Loucy (cell line): ENCODE measurements around the gene CCDC92.

ENCODE experiments used
- H2AFZ ChIP-seq: fragments of 200-600 bp; sonication (generic); 2 replicates; pipeline ENCODE4 v1.6.0; 2016; ENCODE audit warnings: antibody characterized with exemption, mild to moderate bottlenecking, low read length, moderate library complexity
- H3F3A ChIP-seq: fragments of 200-600 bp; 2 replicates; pipeline ENCODE4 v1.6.0; 2016; ENCODE audit warnings: antibody characterized with exemption, low read depth, mild to moderate bottlenecking
- H3K27me3 ChIP-seq: fragments of 200-600 bp; sonication (generic); 2 replicates; pipeline ENCODE4 v1.6.1; 2014; ENCODE audit warnings: low read length, mild to moderate bottlenecking; ENCODE audit not compliant: insufficient read depth, poor library complexity, severe bottlenecking
- H3K36me3 ChIP-seq: fragments of 200-600 bp; sonication (generic); 2 replicates; pipeline ENCODE4 v1.6.1; 2016; ENCODE audit warnings: low read length; ENCODE audit not compliant: insufficient read depth
- H3K4me1 ChIP-seq: fragments of 200-600 bp; sonication (generic); 2 replicates; pipeline ENCODE4 v1.5.1; 2014; ENCODE audit warnings: low read length, mild to moderate bottlenecking; ENCODE audit not compliant: insufficient read depth, poor library complexity, severe bottlenecking
- H3K4me2 ChIP-seq: fragments of 200-600 bp; sonication (generic); 2 replicates; pipeline ENCODE4 v1.6.0; 2014; ENCODE audit warnings: antibody characterized with exemption, low read length, low read depth, mild to moderate bottlenecking; ENCODE audit not compliant: poor library complexity, severe bottlenecking
- H3K4me3 ChIP-seq: fragments of 200-600 bp; sonication (generic); 2 replicates; pipeline ENCODE4 v1.5.1; 2014; ENCODE audit warnings: low read length, mild to moderate bottlenecking, mixed read lengths; ENCODE audit not compliant: poor library complexity, severe bottlenecking
- H3K79me2 ChIP-seq: fragments of 200-600 bp; sonication (generic); 2 replicates; pipeline ENCODE4 v1.6.1; 2014; ENCODE audit warnings: low read length; ENCODE audit not compliant: insufficient read depth
- H3K9ac ChIP-seq: fragments of 200-600 bp; sonication (generic); 2 replicates; pipeline ENCODE4 v1.6.0; 2014; ENCODE audit warnings: mild to moderate bottlenecking, low read depth, low read length, moderate library complexity; ENCODE audit not compliant: poor library complexity, severe bottlenecking
- H3K9me2 ChIP-seq: fragments of 200-600 bp; sonication (generic); replicated peaks from 2 replicates; pipeline ENCODE4 v1.6.1; 2016; ENCODE audit warnings: low read depth, low read length, mixed read lengths
- H3K9me3 ChIP-seq: fragments of 200-600 bp; sonication (generic); 2 replicates; pipeline ENCODE4 v1.6.1; 2014; ENCODE audit warnings: mild to moderate bottlenecking, antibody characterized with exemption, low read length, low read depth; ENCODE audit not compliant: insufficient read depth
- H4K20me1 ChIP-seq: fragments of 200-600 bp; sonication (generic); 2 replicates; pipeline ENCODE4 v1.6.0; 2014; ENCODE audit warnings: antibody characterized with exemption, low read length, mild to moderate bottlenecking; ENCODE audit not compliant: insufficient read depth, poor library complexity, severe bottlenecking
- EZH2phosphoT487 ChIP-seq: fragments of 200-600 bp; IDR thresholded peaks from 2 replicates; pipeline ENCODE4 v1.6.1; 2018; ENCODE audit warnings: antibody characterized with exemption, mild to moderate bottlenecking, moderate library complexity, borderline replicate concordance
- TF ChIP-seq, protein P1 (sequence below): fragments of 200-600 bp; sonication (generic); conservative IDR thresholded peaks from 2 replicates; pipeline ENCODE4 v1.5.1; 2014; ENCODE audit warnings: mild to moderate bottlenecking, antibody characterized with exemption, low read length

The CCDC92 gene

DNA sequence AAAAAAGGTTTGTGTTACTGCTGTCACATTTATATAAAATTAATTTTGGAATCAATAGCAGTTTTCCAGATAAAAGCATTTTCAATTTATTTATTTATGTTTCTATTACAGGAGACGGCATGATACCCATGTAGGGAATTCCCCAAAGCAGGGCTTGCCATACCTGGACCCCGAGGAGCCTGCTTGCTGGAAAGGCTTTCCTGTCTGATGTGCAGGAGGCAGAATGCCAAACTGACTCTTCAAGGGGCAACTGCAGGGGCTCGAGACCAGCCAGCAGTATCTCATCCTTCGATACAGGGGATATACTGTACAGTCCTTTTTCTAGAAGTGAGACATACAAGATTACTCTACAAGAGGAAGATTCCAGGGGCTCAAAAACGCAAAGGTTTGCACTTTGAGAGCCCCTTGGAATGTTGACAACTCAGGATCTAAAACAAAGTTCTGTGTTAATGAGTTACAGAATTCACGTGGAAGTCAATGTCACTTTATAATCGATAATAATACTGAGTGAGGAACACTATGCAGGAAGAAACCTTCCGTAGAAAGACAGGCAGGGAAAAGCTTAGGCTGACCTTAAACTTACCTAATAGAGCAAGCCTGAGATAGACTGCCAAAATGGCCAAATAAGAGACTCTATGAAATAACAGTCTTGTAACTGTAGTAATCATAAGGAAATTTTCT is 38.9 kb upstream of the CCDC92 start:
- Histone ChIP-seq H3K79me2 (no peaks in the 10 kb centered on the region), H3K9ac (no peak overlapping the region), H3F3A (no peaks in the 10 kb centered on the region), H3K27me3 (no peaks in the 10 kb centered on the region), H3K9me3 (no peaks in the 10 kb centered on the region), H2AFZ (no peak overlapping the region), H3K9me2 (no peaks in the 10 kb centered on the region), H3K36me3 (peaks cover 51% of the 10 kb centered on the region), H3K4me1 (no peaks in the 10 kb centered on the region), H4K20me1 (peaks cover 3% of the 10 kb centered on the region), H3K4me2 (no peak overlapping the region), H3K4me3 (no peak overlapping the region)
- TF ChIP-seq, protein P1, sequence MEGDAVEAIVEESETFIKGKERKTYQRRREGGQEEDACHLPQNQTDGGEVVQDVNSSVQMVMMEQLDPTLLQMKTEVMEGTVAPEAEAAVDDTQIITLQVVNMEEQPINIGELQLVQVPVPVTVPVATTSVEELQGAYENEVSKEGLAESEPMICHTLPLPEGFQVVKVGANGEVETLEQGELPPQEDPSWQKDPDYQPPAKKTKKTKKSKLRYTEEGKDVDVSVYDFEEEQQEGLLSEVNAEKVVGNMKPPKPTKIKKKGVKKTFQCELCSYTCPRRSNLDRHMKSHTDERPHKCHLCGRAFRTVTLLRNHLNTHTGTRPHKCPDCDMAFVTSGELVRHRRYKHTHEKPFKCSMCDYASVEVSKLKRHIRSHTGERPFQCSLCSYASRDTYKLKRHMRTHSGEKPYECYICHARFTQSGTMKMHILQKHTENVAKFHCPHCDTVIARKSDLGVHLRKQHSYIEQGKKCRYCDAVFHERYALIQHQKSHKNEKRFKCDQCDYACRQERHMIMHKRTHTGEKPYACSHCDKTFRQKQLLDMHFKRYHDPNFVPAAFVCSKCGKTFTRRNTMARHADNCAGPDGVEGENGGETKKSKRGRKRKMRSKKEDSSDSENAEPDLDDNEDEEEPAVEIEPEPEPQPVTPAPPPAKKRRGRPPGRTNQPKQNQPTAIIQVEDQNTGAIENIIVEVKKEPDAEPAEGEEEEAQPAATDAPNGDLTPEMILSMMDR: no peak
- no peak for TF ChIP-seq EZH2phosphoT487

GRCh38 chr12:124010687-124011086 is 38.1 kb upstream of the CCDC92 start:
- Histone ChIP-seq H3K9me3 (no peaks in the 10 kb centered on the region), H2AFZ (no peak overlapping the region), H3K27me3 (no peaks in the 10 kb centered on the region), H3K79me2 (peaks cover 6% of the 10 kb centered on the region; the same call in 1 of the 2 replicates), H4K20me1 (peaks cover 3% of the 10 kb centered on the region), H3K4me3 (no peak overlapping the region), H3K9me2 (no peaks in the 10 kb centered on the region), H3K4me2 (no peak overlapping the region), H3K4me1 (no peaks in the 10 kb centered on the region), H3K36me3 (peaks cover 56% of the 10 kb centered on the region), H3K9ac (no peak overlapping the region), H3F3A (no peaks in the 10 kb centered on the region)
- no peak for TF ChIP-seq EZH2phosphoT487
- TF ChIP-seq, protein P1: no peak

DNA sequence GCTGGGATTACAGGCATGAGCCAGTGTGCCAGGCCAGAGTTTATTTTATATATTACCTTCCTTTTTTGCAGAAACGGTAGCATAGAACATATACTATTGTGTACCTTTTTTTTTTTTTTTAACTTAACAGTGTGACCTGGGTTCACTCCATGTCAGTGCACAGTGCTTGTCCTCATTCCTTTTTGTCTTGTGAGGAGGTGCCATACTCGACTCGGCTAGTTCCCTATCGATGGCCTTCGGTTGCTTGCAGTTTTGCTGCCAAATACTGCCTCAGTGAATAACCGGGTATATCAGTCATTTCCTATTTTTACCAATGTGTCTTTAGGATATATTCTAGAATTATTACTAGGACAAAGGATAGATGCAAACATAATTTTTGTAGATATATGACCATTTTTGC is 37.1 kb upstream of the CCDC92 start:
- Histone ChIP-seq H3F3A (no peaks in the 10 kb centered on the region), H3K79me2 (peaks cover 6% of the 10 kb centered on the region; the same call in 1 of the 2 replicates), H3K9me3 (no peaks in the 10 kb centered on the region), H3K4me2 (no peak overlapping the region), H3K4me1 (no peaks in the 10 kb centered on the region), H3K9ac (no peak overlapping the region), H3K36me3 (peaks cover 63% of the 10 kb centered on the region), H2AFZ (no peak overlapping the region), H3K9me2 (no peaks in the 10 kb centered on the region), H3K4me3 (no peak overlapping the region), H4K20me1 (peaks cover 3% of the 10 kb centered on the region), H3K27me3 (no peaks in the 10 kb centered on the region)
- no peak for TF ChIP-seq EZH2phosphoT487
- TF ChIP-seq, protein P1: no peak
